ENCODE data around the gene IL6R. TPM values are rescaled to one million over a fixed set of nuclear protein-coding genes. Genes with fewer than 3 reads are reported as not detected.
"Not testable (repeated sequence)": the region's sequence is repeated elsewhere in the genome, so short reads cannot be mapped to it uniquely, and the experiment has no call there.

The IL6R gene
- 2.3 TPM for polyA plus RNA-seq (2013, experiment 1 of 2)
- 1.8 TPM for polyA plus RNA-seq (2013, experiment 2 of 2)

DNA sequence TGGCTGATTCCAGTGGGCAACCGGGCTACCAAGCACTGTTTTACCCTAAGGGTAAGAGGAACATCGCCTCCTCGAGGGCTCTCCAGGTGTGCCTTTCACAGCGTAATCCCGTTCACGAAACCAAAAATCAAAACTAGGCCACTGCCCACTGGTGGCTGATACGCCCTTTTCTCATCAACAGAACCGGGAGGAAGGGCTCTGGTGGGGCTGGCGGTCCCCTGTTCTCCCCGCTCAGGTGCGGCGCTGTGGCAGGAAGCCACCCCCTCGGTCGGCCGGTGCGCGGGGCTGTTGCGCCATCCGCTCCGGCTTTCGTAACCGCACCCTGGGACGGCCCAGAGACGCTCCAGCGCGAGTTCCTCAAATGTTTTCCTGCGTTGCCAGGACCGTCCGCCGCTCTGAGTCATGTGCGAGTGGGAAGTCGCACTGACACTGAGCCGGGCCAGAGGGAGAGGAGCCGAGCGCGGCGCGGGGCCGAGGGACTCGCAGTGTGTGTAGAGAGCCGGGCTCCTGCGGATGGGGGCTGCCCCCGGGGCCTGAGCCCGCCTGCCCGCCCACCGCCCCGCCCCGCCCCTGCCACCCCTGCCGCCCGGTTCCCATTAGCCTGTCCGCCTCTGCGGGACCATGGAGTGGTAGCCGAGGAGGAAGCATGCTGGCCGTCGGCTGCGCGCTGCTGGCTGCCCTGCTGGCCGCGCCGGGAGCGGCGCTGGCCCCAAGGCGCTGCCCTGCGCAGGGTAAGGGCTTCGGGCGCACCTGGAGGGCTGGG lies at the start of gene IL6R:
Gene IL6R (plus strand): TSS at position 360 of the 763 bp plus-strand sequence. CDS start 287 bp downstream, at position 647.
- peak within 1 kb of the TSS; percentile 39 for H3K4me3 ChIP-seq (ENCODE audit: extremely low read depth, insufficient read depth, low read length, poor library complexity, severe bottlenecking)
- H3K4me1 ChIP-seq (ENCODE audit: control insufficient read depth, insufficient read depth, low read length, poor library complexity, severe bottlenecking), result peaks cover 25% of the 10 kb centered on the region
- H3K27ac ChIP-seq (ENCODE audit: low read depth, low read length, severe bottlenecking), result no peak within 1 kb of the TSS
- H3K9me3 ChIP-seq (ENCODE audit: control insufficient read depth, low read length), result no peaks in the 10 kb centered on the region
- H3K36me3 ChIP-seq (ENCODE audit: control insufficient read depth, insufficient read depth, low read length), result no peaks in the 10 kb centered on the region
- 2 to 3% methylated on average over 54 to 55 of the region's 66 CpGs for WGBS, 2 experiments (ENCODE audit: insufficient coverage in 2 of 2)

DNA sequence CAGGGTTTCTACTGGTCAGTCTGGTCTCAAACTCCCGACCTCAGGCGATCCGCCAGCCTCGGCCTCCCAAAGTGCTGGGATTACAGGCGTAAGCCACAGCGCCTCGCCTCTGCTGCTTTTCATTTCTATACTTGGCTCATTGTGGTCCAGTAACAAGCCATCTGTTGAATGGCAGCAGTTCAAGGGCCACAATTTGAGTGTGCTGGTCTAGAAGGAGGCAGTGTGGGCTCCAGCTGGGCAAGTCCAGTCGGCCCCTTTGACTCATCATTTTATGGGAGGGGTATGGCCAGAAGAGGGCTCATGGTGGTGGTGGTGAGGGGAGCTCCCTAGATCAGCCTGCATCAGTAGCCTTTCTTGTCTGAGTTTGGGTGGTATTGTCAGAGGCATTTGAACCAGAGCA lies 46.6 kb upstream of the IL6R start:
- H3K4me1 ChIP-seq (ENCODE audit: control insufficient read depth, insufficient read depth, low read length, poor library complexity, severe bottlenecking), result peaks cover under 1% of the 10 kb centered on the region
- H3K9me3 ChIP-seq (ENCODE audit: control insufficient read depth, low read length), result no peaks in the 10 kb centered on the region
- 88 to 90% methylated on average over 8 of the region's 8 CpGs for WGBS, 2 experiments (ENCODE audit: insufficient coverage in 2 of 2)

GRCh38 chr1:154360288-154360687 lies 44.9 kb upstream of the IL6R start:
- H3K27ac ChIP-seq (ENCODE audit: low read depth, low read length, severe bottlenecking), result no peak overlapping the region
- no peaks in the 10 kb centered on the region for H3K36me3 ChIP-seq (ENCODE audit: control insufficient read depth, insufficient read depth, low read length)
- H3K4me1 ChIP-seq (ENCODE audit: control insufficient read depth, insufficient read depth, low read length, poor library complexity, severe bottlenecking), result no peaks in the 10 kb centered on the region
- no peak overlapping the region for H3K4me3 ChIP-seq (ENCODE audit: extremely low read depth, insufficient read depth, low read length, poor library complexity, severe bottlenecking)
- H3K9me3 ChIP-seq (ENCODE audit: control insufficient read depth, low read length), result no peaks in the 10 kb centered on the region

More for the DNA sequence above, 46.6 kb upstream of the IL6R start:
- Histone ChIP-seq H3K4me3 (ENCODE audit: extremely low read depth, insufficient read depth, low read length, poor library complexity, severe bottlenecking) (no peak overlapping the region), H3K36me3 (ENCODE audit: control insufficient read depth, insufficient read depth, low read length) (no peaks in the 10 kb centered on the region), H3K27ac (ENCODE audit: low read depth, low read length, severe bottlenecking) (no peak overlapping the region)

GRCh38 chr1:154360881-154361280 lies 44.3 kb upstream of the IL6R start:
- H3K4me1 ChIP-seq (ENCODE audit: control insufficient read depth, insufficient read depth, low read length, poor library complexity, severe bottlenecking); H3K4me3 ChIP-seq (ENCODE audit: extremely low read depth, insufficient read depth, low read length, poor library complexity, severe bottlenecking); H3K9me3 ChIP-seq (ENCODE audit: control insufficient read depth, low read length); H3K36me3 ChIP-seq (ENCODE audit: control insufficient read depth, insufficient read depth, low read length); H3K27ac ChIP-seq (ENCODE audit: low read depth, low read length, severe bottlenecking): not testable (repeated sequence)
- WGBS, 2 experiments (ENCODE audit: insufficient coverage in 2 of 2), result 87 to 100% methylated on average over 1 to 2 of the region's 5 CpGs

- no peak overlapping the region for H3K4me3 ChIP-seq (ENCODE audit: extremely low read depth, insufficient read depth, low read length, poor library complexity, severe bottlenecking)
- no peaks in the 10 kb centered on the region for H3K9me3 ChIP-seq (ENCODE audit: control insufficient read depth, low read length)
- WGBS, 2 experiments (ENCODE audit: insufficient coverage in 2 of 2), result 81 to 86% methylated on average over 3 of the region's 3 CpGs
- H3K27ac ChIP-seq (ENCODE audit: low read depth, low read length, severe bottlenecking), result no peak overlapping the region
- H3K36me3 ChIP-seq (ENCODE audit: control insufficient read depth, insufficient read depth, low read length), result no peaks in the 10 kb centered on the region
- no peaks in the 10 kb centered on the region for H3K4me1 ChIP-seq (ENCODE audit: control insufficient read depth, insufficient read depth, low read length, poor library complexity, severe bottlenecking)
Measured at GRCh38 chr1:154361357-154361756, 43.8 kb upstream of the IL6R start.

DNA sequence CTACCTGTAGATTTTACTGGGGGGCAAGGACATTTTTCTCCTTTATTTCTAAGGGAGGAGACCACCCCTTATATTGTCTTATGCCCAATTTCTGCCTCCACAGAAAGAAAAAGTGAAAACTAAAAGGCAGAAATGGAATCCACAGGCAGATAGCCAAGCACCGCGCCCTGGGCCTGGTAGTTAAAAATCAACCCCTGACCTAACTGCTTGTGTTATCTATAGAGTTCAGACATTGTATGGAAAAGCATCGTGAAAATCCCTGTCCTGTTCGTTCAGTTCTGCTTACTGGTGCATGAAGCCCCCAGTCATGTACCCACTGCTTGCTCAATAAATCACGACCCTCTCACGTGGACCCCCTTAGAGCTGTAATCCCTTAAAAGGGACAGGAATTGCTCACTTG lies 33.7 kb upstream of the IL6R start:
- Histone ChIP-seq H3K4me3 (ENCODE audit: extremely low read depth, insufficient read depth, low read length, poor library complexity, severe bottlenecking) (no peak overlapping the region), H3K4me1 (ENCODE audit: control insufficient read depth, insufficient read depth, low read length, poor library complexity, severe bottlenecking) (no peaks in the 10 kb centered on the region), H3K27ac (ENCODE audit: low read depth, low read length, severe bottlenecking) (no peak overlapping the region), H3K36me3 (ENCODE audit: control insufficient read depth, insufficient read depth, low read length) (no peaks in the 10 kb centered on the region), H3K9me3 (ENCODE audit: control insufficient read depth, low read length) (no peaks in the 10 kb centered on the region)
- WGBS, 2 experiments (ENCODE audit: insufficient coverage in 2 of 2), result 84 to 97% methylated on average over 6 of the region's 6 CpGs

- not testable (repeated sequence) for H3K4me3 ChIP-seq (ENCODE audit: extremely low read depth, insufficient read depth, low read length, poor library complexity, severe bottlenecking); H3K36me3 ChIP-seq (ENCODE audit: control insufficient read depth, insufficient read depth, low read length); H3K4me1 ChIP-seq (ENCODE audit: control insufficient read depth, insufficient read depth, low read length, poor library complexity, severe bottlenecking); H3K9me3 ChIP-seq (ENCODE audit: control insufficient read depth, low read length); H3K27ac ChIP-seq (ENCODE audit: low read depth, low read length, severe bottlenecking)
- 96 to 100% methylated on average over 3 to 5 of the region's 7 CpGs for WGBS, 2 experiments (ENCODE audit: insufficient coverage in 2 of 2)
Measured at GRCh38 chr1:154373777-154374357, 31.3 kb upstream of the IL6R start.

GRCh38 chr1:154379301-154379700 lies 25.8 kb upstream of the IL6R start:
- WGBS, 2 experiments (ENCODE audit: insufficient coverage in 2 of 2), result 86 to 87% methylated on average over 16 of the region's 16 CpGs
- Histone ChIP-seq H3K27ac (ENCODE audit: low read depth, low read length, severe bottlenecking) (no peak overlapping the region), H3K4me3 (ENCODE audit: extremely low read depth, insufficient read depth, low read length, poor library complexity, severe bottlenecking) (no peak overlapping the region), H3K36me3 (ENCODE audit: control insufficient read depth, insufficient read depth, low read length) (no peaks in the 10 kb centered on the region), H3K9me3 (ENCODE audit: control insufficient read depth, low read length) (no peaks in the 10 kb centered on the region), H3K4me1 (ENCODE audit: control insufficient read depth, insufficient read depth, low read length, poor library complexity, severe bottlenecking) (no peaks in the 10 kb centered on the region)

GRCh38 chr1:154384650-154385489 lies 20.3 kb upstream of the IL6R start:
- 85 to 87% methylated on average over 3 to 4 of the region's 8 CpGs for WGBS, 2 experiments (ENCODE audit: insufficient coverage in 2 of 2)
- H3K4me1 ChIP-seq (ENCODE audit: control insufficient read depth, insufficient read depth, low read length, poor library complexity, severe bottlenecking), result no peaks in the 10 kb centered on the region
- no peak overlapping the region for H3K27ac ChIP-seq (ENCODE audit: low read depth, low read length, severe bottlenecking)
- no peak overlapping the region for H3K4me3 ChIP-seq (ENCODE audit: extremely low read depth, insufficient read depth, low read length, poor library complexity, severe bottlenecking)
- H3K9me3 ChIP-seq (ENCODE audit: control insufficient read depth, low read length), result no peaks in the 10 kb centered on the region
- no peaks in the 10 kb centered on the region for H3K36me3 ChIP-seq (ENCODE audit: control insufficient read depth, insufficient read depth, low read length)

- Histone ChIP-seq H3K27ac (ENCODE audit: low read depth, low read length, severe bottlenecking) (no peak overlapping the region), H3K4me3 (ENCODE audit: extremely low read depth, insufficient read depth, low read length, poor library complexity, severe bottlenecking) (no peak overlapping the region), H3K36me3 (ENCODE audit: control insufficient read depth, insufficient read depth, low read length) (no peaks in the 10 kb centered on the region), H3K4me1 (ENCODE audit: control insufficient read depth, insufficient read depth, low read length, poor library complexity, severe bottlenecking) (no peaks in the 10 kb centered on the region), H3K9me3 (ENCODE audit: control insufficient read depth, low read length) (no peaks in the 10 kb centered on the region)
- 93 to 98% methylated on average over 8 to 9 of the region's 11 CpGs for WGBS, 2 experiments (ENCODE audit: insufficient coverage in 2 of 2)
Measured at GRCh38 chr1:154386643-154387352, 18.3 kb upstream of the IL6R start.

Measured in mesodermal cell (in vitro differentiated cells).